GM23248 (cell line): ENCODE measurements around the gene XXYLT1. TPM values are rescaled to one million over a fixed set of nuclear protein-coding genes. Genes with fewer than 3 reads are reported as not detected.

Source experiments
- DNase-seq: peaks from one replicate; pipeline ENCODE4 v3.0.0-alpha.2; 2015
- H2AFZ ChIP-seq: fragments of 200-600 bp; sonication (generic); 2 replicates; pipeline ENCODE4 v1.6.1; 2016; ENCODE audit warnings: antibody characterized with exemption
- H3F3A ChIP-seq: fragments of 200-600 bp; sonication (generic); 2 replicates; pipeline ENCODE4 v1.6.1; 2016; ENCODE audit warnings: mild to moderate bottlenecking, antibody characterized with exemption, mixed run types; ENCODE audit not compliant: insufficient read depth
- H3K27ac ChIP-seq: fragments of 200-600 bp; sonication (generic); 2 replicates; pipeline ENCODE4 v1.5.1; 2016; ENCODE audit warnings: mild to moderate bottlenecking
- H3K27me3 ChIP-seq: fragments of 200-600 bp; sonication (generic); replicated peaks from 2 replicates; pipeline ENCODE4 v1.6.1; 2016; ENCODE audit warnings: mild to moderate bottlenecking; ENCODE audit not compliant: insufficient read depth
- H3K36me3 ChIP-seq: fragments of 200-600 bp; sonication (generic); 2 replicates; pipeline ENCODE4 v1.6.1; 2016; ENCODE audit warnings: low read depth, mild to moderate bottlenecking
- H3K4me1 ChIP-seq: fragments of 200-600 bp; sonication (generic); 2 replicates; pipeline ENCODE4 v1.6.1; 2016; ENCODE audit warnings: mild to moderate bottlenecking; ENCODE audit not compliant: insufficient read depth
- H3K4me2 ChIP-seq: fragments of 200-600 bp; sonication (generic); one replicate; pipeline ENCODE4 v1.6.1; 2016; ENCODE audit warnings: mild to moderate bottlenecking; ENCODE audit not compliant: unreplicated experiment
- H3K4me3 ChIP-seq: fragments of 200-600 bp; sonication (generic); 2 replicates; pipeline ENCODE4 v1.5.1; 2016; ENCODE audit warnings: mild to moderate bottlenecking
- H3K79me2 ChIP-seq: fragments of 200-600 bp; sonication (generic); 2 replicates; pipeline ENCODE4 v1.6.1; 2016; ENCODE audit warnings: mild to moderate bottlenecking; ENCODE audit not compliant: insufficient read depth
- H3K9ac ChIP-seq: fragments of 200-600 bp; sonication (generic); 2 replicates; pipeline ENCODE4 v1.6.1; 2016; ENCODE audit warnings: mild to moderate bottlenecking
- H3K9me2 ChIP-seq: fragments of 200-600 bp; sonication (generic); 2 replicates; pipeline ENCODE4 v1.6.1; 2016; ENCODE audit warnings: mixed run types, mild to moderate bottlenecking, moderate library complexity; ENCODE audit not compliant: insufficient read depth
- H3K9me3 ChIP-seq: fragments of 200-600 bp; sonication (generic); one replicate; pipeline ENCODE4 v1.6.1; 2017; ENCODE audit warnings: low read depth
- H4K20me1 ChIP-seq: fragments of 200-600 bp; sonication (generic); 2 replicates; pipeline ENCODE4 v1.6.0; 2016; ENCODE audit not compliant: insufficient read depth
- EZH2 ChIP-seq: fragments of 200-600 bp; sonication (generic); IDR thresholded peaks from 2 replicates; pipeline ENCODE4 v1.6.1; 2018; ENCODE audit warnings: antibody characterized with exemption, mild to moderate bottlenecking; ENCODE audit not compliant: insufficient read depth, poor library complexity, severe bottlenecking
- EZH2phosphoT487 ChIP-seq: fragments of 200-600 bp; sonication (generic); IDR thresholded peaks from 2 replicates; pipeline ENCODE4 v1.6.1; 2018; ENCODE audit warnings: antibody characterized with exemption, moderate library complexity, mild to moderate bottlenecking, low read depth; ENCODE audit not compliant: insufficient read depth
- WGBS, 2 experiments: methylation state at CpG; one replicate each; pipeline ENCODE4 v1.1.6; 2015 to 2017; ENCODE audit warnings: low lambda C conversion rate in 2 of 2, low coverage in 1 of 2; ENCODE audit errors: missing lambda C conversion rate in 2 of 2; 5-methylcytosine and 5-hydroxymethylcytosine counted together
- in situ Hi-C: fragments of 300-500 bp; cut with MboI; formaldehyde crosslinking; loops from 2 replicates; pipeline ENCODE4 v1.15.0; 2020
- polyA plus RNA-seq: library from polyadenylated mRNA; unstranded; fragments of >200 nt; fragmentation: Nextera tagmentation; extraction: Ambion mirVana; gene quantifications from 2 replicates; pipeline ENCODE4 v1.2.1, GENCODE V29; 2016
- total RNA-seq: library from RNA; depleted of rRNA; stranded (reverse); fragments of >200 nt; shearing (Covaris generic); gene quantifications from 2 replicates; pipeline ENCODE4 v1.2.3, GENCODE V29; 2014

The XXYLT1 gene
- total and polyA plus RNA-seq, 2 experiments from 2014 or later: 22.8 to 44.7 TPM

DNA sequence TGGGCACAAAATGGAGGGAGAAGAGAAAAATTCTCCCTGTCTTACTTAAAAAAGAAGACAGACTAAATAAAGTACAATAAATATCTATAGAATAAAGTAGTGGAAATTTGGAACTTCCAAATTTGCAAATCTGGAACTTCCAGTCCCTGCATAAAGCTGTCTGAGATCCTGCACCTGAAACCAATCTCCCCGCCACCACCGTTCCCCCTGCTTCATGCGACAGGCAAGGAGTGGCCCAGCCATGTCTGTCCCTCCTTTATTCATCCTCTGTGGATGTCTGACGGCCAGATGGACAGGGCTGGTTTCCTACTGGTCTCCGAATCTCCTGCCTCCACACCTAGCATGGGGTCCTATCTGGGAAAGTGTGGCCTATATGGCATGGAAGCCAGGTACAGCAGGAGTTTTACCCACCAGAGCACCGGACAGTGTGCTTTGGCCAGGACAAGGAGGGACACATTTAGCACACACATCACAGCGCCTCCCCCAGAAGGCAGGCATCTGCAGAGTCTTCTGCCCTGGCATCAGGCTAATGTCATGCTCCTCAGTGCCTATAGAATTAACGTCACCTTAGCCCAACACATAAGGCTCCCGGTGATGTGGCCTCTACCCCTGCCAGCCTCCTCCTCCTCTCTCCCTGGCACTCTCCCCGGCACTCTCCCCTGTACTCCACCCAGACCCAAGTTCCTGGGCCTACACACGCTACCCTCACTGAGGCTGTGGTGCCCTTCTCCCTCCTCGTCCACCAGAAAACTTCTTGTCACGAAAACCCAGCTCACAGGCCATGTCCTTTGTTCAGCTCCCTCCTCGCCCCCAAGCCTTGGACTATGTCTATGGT lies 170.8 kb downstream of the XXYLT1 start:
- Histone ChIP-seq H3K9ac (no peak overlapping the region), H4K20me1 (no peaks in the 10 kb centered on the region), H3K79me2 (no peaks in the 10 kb centered on the region), H3K27me3 (no peaks in the 10 kb centered on the region), H3K9me2 (no peaks in the 10 kb centered on the region), H3F3A (peaks cover 23% of the 10 kb centered on the region), H3K27ac (no peak overlapping the region), H3K4me3 (no peak overlapping the region), H3K9me3 (no peaks in the 10 kb centered on the region), H3K36me3 (no peaks in the 10 kb centered on the region), H3K4me1 (peaks cover 23% of the 10 kb centered on the region), H3K4me2 (no peak overlapping the region), H2AFZ (no peak overlapping the region)
- 93 to 96% methylated on average over 14 of the region's 14 CpGs for WGBS, 2 experiments
- in situ Hi-C loops: loop anchor here (10.0 to 25.0 kb wide), 2 partner anchors 412 to 415 kb away; partner anchors contain the start of gene FAM43A
- TF ChIP-seq EZH2phosphoT487 (no peak), EZH2 (no peak)
- no peak for DNase-seq

DNA sequence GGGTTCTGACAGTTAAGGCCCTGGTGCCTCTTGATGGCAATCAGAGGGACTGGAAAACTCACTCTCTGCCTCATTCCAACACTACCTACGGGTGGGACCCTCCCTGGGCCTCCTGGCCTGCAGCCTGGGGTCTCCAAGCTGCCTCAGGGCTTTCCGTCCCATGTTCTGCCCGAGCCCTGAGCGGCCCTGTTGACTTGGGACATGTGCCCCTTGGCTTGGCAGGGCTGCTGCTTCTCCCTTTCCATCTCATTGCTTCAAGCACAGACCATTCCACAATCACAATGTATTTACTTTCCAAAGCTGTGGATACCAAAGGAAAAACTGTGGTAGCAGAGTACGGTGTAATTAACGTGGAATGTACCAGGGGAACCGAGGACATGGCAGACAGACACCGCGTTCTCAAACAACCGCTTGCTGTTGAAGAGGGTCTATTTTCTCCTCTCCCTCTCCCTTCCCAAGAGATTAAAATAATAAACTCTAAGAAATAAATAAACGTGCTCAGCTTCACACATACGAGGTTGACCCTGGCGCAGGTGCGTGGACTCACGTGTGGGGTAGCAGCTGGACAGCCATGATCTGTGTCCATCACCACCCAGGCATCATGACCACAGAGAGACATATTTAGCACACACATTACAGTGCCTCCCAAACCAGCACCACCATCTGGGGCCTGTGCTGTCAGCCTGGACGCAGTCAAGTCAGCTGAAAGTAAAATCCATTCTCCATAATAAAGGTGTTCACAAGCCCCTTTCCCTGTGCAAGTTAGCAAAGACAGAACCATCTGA lies 172.0 kb downstream of the XXYLT1 start:
- Histone ChIP-seq H3K27me3 (no peaks in the 10 kb centered on the region), H3K9me2 (no peaks in the 10 kb centered on the region), H3K4me3 (no peak overlapping the region), H3K36me3 (no peaks in the 10 kb centered on the region), H4K20me1 (no peaks in the 10 kb centered on the region), H3K9ac (no peak overlapping the region), H3K4me1 (peaks cover 23% of the 10 kb centered on the region), H3K9me3 (no peaks in the 10 kb centered on the region), H3K27ac (no peak overlapping the region), H3F3A (peaks cover 17% of the 10 kb centered on the region), H3K4me2 (no peak overlapping the region), H3K79me2 (no peaks in the 10 kb centered on the region), H2AFZ (no peak overlapping the region)
- no peak for DNase-seq
- 87 to 89% methylated on average over 16 of the region's 16 CpGs for WGBS, 2 experiments
- TF ChIP-seq EZH2 (no peak), EZH2phosphoT487 (no peak)
- in situ Hi-C loops: no loop called here

DNA sequence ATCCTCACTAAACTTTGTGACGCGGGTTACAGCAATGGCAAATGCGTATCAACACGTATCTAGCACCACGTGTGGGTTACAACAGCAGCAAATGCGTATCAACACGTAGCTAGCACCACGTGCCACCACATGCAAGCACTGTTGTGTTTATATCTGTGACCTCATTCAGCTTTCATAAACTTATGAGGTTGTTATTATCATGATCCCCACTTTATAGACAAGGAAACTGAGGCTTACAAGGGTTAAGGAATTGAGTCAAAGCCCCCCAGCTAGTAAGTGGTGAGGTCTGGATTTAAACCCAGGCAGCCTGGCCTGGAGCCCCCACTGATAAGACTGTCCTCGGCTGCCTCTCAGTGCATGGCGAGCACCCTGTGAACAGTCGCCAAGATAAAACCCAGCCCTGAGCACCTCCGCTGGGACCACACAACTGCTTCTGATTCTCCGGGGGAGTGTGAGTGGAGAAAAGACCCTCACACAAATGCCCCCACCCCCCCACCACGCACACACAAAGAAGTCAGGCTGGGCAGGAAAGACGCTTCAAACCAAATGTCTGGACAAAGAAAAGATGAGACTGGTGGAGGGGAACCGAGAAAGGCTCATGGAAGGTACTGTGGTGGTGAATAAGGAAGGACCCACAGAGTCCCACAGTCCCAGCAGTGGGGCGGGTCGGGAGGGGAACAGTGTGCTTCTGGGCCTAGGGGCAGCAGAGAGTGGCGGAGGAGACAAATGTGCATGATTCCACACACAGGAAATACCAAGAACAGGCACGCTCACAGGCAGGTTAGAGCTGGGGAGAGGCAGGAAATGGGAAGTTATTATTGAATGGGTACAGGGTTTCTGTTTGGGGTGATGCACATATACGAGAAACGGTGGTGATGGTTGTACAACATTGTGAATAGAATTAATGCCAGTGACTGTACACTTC lies 173.4 kb downstream of the XXYLT1 start:
- DNase-seq: no peak
- Histone ChIP-seq H2AFZ (no peak overlapping the region), H3K27ac (no peak overlapping the region)

More for the DNA sequence above, 173.4 kb downstream of the XXYLT1 start:
- Histone ChIP-seq H3K79me2 (no peaks in the 10 kb centered on the region), H3K9me3 (no peaks in the 10 kb centered on the region), H3K36me3 (no peaks in the 10 kb centered on the region), H3K27me3 (no peaks in the 10 kb centered on the region), H3F3A (peaks cover 17% of the 10 kb centered on the region), H3K4me3 (no peak overlapping the region), H4K20me1 (no peaks in the 10 kb centered on the region), H3K9ac (no peak overlapping the region), H3K4me1 (peaks cover 15% of the 10 kb centered on the region), H3K9me2 (no peaks in the 10 kb centered on the region), H3K4me2 (no peak overlapping the region)
- in situ Hi-C loops: no loop called here
- TF ChIP-seq EZH2 (no peak), EZH2phosphoT487 (no peak)
- WGBS, 2 experiments: 82% methylated on average over 19 to 22 of the region's 22 CpGs
